Measurements from ENCODE around the gene MAPK6. TPM values are rescaled to one million over a fixed set of nuclear protein-coding genes. Genes with fewer than 3 reads are reported as not detected.
A peak's percentile ranks its signal among the peaks of the same experiment; 100 is the strongest.

Gene MAPK6
- total and polyA plus RNA-seq, 9 of the 15 experiments (the other 6 are each of a cell fraction or from before 2014, with no cell fraction given), result 28.5 to 97.1 (median 74.0) TPM

GRCh38 chr15:52018693-52019393 lies at the start of gene MAPK6 (continued):
- TF ChIP-seq, protein P1, sequence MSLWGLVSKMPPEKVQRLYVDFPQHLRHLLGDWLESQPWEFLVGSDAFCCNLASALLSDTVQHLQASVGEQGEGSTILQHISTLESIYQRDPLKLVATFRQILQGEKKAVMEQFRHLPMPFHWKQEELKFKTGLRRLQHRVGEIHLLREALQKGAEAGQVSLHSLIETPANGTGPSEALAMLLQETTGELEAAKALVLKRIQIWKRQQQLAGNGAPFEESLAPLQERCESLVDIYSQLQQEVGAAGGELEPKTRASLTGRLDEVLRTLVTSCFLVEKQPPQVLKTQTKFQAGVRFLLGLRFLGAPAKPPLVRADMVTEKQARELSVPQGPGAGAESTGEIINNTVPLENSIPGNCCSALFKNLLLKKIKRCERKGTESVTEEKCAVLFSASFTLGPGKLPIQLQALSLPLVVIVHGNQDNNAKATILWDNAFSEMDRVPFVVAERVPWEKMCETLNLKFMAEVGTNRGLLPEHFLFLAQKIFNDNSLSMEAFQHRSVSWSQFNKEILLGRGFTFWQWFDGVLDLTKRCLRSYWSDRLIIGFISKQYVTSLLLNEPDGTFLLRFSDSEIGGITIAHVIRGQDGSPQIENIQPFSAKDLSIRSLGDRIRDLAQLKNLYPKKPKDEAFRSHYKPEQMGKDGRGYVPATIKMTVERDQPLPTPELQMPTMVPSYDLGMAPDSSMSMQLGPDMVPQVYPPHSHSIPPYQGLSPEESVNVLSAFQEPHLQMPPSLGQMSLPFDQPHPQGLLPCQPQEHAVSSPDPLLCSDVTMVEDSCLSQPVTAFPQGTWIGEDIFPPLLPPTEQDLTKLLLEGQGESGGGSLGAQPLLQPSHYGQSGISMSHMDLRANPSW (CRISPR knock-in tag; IDR thresholded peaks at IDR 0.05), result peak; percentile 90; the same call in 1 of the 2 replicates
- TF ChIP-seq CBX2 (IDR thresholded peaks at IDR 0.05; ENCODE audit: insufficient read depth, low read length, poor library complexity, severe bottlenecking), result no peak
- 0 out of 2 replicates have a peak, but pooled peaks have one; percentile 41 for TF ChIP-seq TSHZ1 (CRISPR knock-in tag; IDR thresholded peaks at IDR 0.05)
- TF ChIP-seq FOSL1 (tag; conservative IDR thresholded peaks at IDR 0.05), result no peak
- no peak for TF ChIP-seq IFI16 (CRISPR knock-in tag; IDR thresholded peaks at IDR 0.05)
- TF ChIP-seq SMARCE1 (IDR thresholded peaks at IDR 0.05), result no peak; the same call in 1 of the 2 replicates
- no peak for TF ChIP-seq ARID3A (IDR thresholded peaks at IDR 0.05; ENCODE audit: borderline replicate concordance, low read depth, low read length)
- no peak for TF ChIP-seq RREB1 (CRISPR knock-in tag; IDR thresholded peaks at IDR 0.05)
- TF ChIP-seq HMBOX1 (IDR thresholded peaks at IDR 0.05), result no peak
- no peak for TF ChIP-seq ETV6 (IDR thresholded peaks at IDR 0.05; ENCODE audit: borderline replicate concordance in 1 of 2, low read depth in 2 of 2, low read length in 1 of 2)
- peak; percentile 50; the same call in 1 of the 2 replicates for TF ChIP-seq ETV6 (CRISPR knock-in tag; IDR thresholded peaks at IDR 0.05; ENCODE audit: borderline replicate concordance)

Measured in K562 (cell line).